Measurements from ENCODE around the gene PRDM15. TPM values are rescaled to one million over a fixed set of nuclear protein-coding genes. Genes with fewer than 3 reads are reported as not detected.

Gene PRDM15
- total and polyA plus RNA-seq, 3 experiments from 2014 or later: 2.2 to 13.1 (median 12.0) TPM

- no peak overlapping the region for H3K27ac ChIP-seq (ENCODE audit: low read depth, low read length)
- no peaks in the 10 kb centered on the region for H3K36me3 ChIP-seq (ENCODE audit: insufficient read depth, low read length)
- POLR2A ChIA-PET: no interaction called here
- H3K9me3 Mint-ChIP-seq: no peaks in the 10 kb centered on the region
- H3K27me3 ChIP-seq (ENCODE audit: insufficient read depth, low read length, poor library complexity, severe bottlenecking): no peaks in the 10 kb centered on the region
- no peaks in the 10 kb centered on the region for H3K9me3 ChIP-seq (ENCODE audit: low read length)
- no peak for DNase-seq
- H3K4me3 Mint-ChIP-seq: peak overlapping the region in 1 of 7 donors; percentile 11
- H3K27me3 Mint-ChIP-seq: no peaks in the 10 kb centered on the region
- peaks cover 24 to 45% (median 31%) of the 10 kb centered on the region in 3 donors for H3K4me1 Mint-ChIP-seq
- peak overlapping the region in 4 of 8 donors; percentile 26 to 48 (median 40) for H3K27ac Mint-ChIP-seq
- CTCF ChIA-PET: interaction anchor here (1.4 kb wide), 1 partner anchor 242 kb away, joined by 6 read pairs; no protein-coding TSS in a partner anchor
- no peak overlapping the region for H3K4me3 ChIP-seq (ENCODE audit: low read length)
- peaks cover 0 to 5% (median 0%) of the 10 kb centered on the region in 3 donors for H3K36me3 Mint-ChIP-seq
- no peaks in the 10 kb centered on the region for H3K4me1 ChIP-seq (ENCODE audit: insufficient read depth, low read length)
These were observed 14.0 kb downstream of the PRDM15 start for GRCh38 chr21:41865002-41865777.

- no peak for DNase-seq
- Histone ChIP-seq H3K4me1 (ENCODE audit: insufficient read depth, low read length) (no peaks in the 10 kb centered on the region), H3K9me3 (ENCODE audit: low read length) (no peaks in the 10 kb centered on the region), H3K36me3 (ENCODE audit: insufficient read depth, low read length) (no peaks in the 10 kb centered on the region), H3K4me3 (ENCODE audit: low read length) (no peak overlapping the region), H3K27me3 (ENCODE audit: insufficient read depth, low read length, poor library complexity, severe bottlenecking) (no peaks in the 10 kb centered on the region), H3K27ac (ENCODE audit: low read depth, low read length) (no peak overlapping the region)
- Mint-ChIP-seq H3K27ac (peak overlapping the region in 3 of 8 donors; percentile 42 to 76 (median 76)), H3K9me3 (no peaks in the 10 kb centered on the region), H3K4me1 (peaks cover 24 to 45% (median 27%) of the 10 kb centered on the region in 3 donors), H3K4me3 (no peak overlapping the region), H3K27me3 (no peaks in the 10 kb centered on the region), H3K36me3 (peaks cover 0 to 9% (median 0%) of the 10 kb centered on the region in 3 donors)
- POLR2A ChIA-PET: no interaction called here
- CTCF ChIA-PET: no interaction called here
These were observed 14.7 kb downstream of the PRDM15 start for GRCh38 chr21:41864311-41865001.

- H3K4me3 ChIP-seq (ENCODE audit: low read length): no peak overlapping the region
- H3K4me1 ChIP-seq (ENCODE audit: insufficient read depth, low read length): no peaks in the 10 kb centered on the region
- Mint-ChIP-seq H3K36me3 (peaks cover 0 to 18% (median 0%) of the 10 kb centered on the region in 3 donors), H3K27ac (peak overlapping the region in 3 of 8 donors; percentile 5 to 76 (median 52)), H3K4me1 (peaks cover 24 to 41% (median 27%) of the 10 kb centered on the region in 3 donors), H3K27me3 (no peaks in the 10 kb centered on the region), H3K9me3 (no peaks in the 10 kb centered on the region), H3K4me3 (peak overlapping the region in 1 of 7 donors; percentile 7)
- H3K27ac ChIP-seq (ENCODE audit: low read depth, low read length): no peak overlapping the region
- POLR2A ChIA-PET: no interaction called here
- H3K9me3 ChIP-seq (ENCODE audit: low read length): no peaks in the 10 kb centered on the region
- H3K36me3 ChIP-seq (ENCODE audit: insufficient read depth, low read length): no peaks in the 10 kb centered on the region
- CTCF ChIA-PET: no interaction called here
- no peaks in the 10 kb centered on the region for H3K27me3 ChIP-seq (ENCODE audit: insufficient read depth, low read length, poor library complexity, severe bottlenecking)
- DNase-seq: no peak
These were observed 15.8 kb downstream of the PRDM15 start for GRCh38 chr21:41863439-41863740.

- Histone ChIP-seq H3K27ac (ENCODE audit: low read depth, low read length) (no peak overlapping the region), H3K36me3 (ENCODE audit: insufficient read depth, low read length) (no peaks in the 10 kb centered on the region), H3K4me3 (ENCODE audit: low read length) (no peak overlapping the region), H3K27me3 (ENCODE audit: insufficient read depth, low read length, poor library complexity, severe bottlenecking) (no peaks in the 10 kb centered on the region), H3K4me1 (ENCODE audit: insufficient read depth, low read length) (no peaks in the 10 kb centered on the region), H3K9me3 (ENCODE audit: low read length) (no peaks in the 10 kb centered on the region)
- peaks cover 0 to 29% (median 4%) of the 10 kb centered on the region in 3 donors for H3K36me3 Mint-ChIP-seq
- no peak for DNase-seq
- H3K9me3 Mint-ChIP-seq: no peaks in the 10 kb centered on the region
- no peaks in the 10 kb centered on the region for H3K27me3 Mint-ChIP-seq
- no peak overlapping the region for H3K27ac Mint-ChIP-seq
- ChIA-PET CTCF (no interaction called here), POLR2A (no interaction called here)
- H3K4me3 Mint-ChIP-seq: no peak overlapping the region
- H3K4me1 Mint-ChIP-seq: peaks cover 22 to 32% (median 27%) of the 10 kb centered on the region in 3 donors
These were observed 17.2 kb downstream of the PRDM15 start for GRCh38 chr21:41861987-41862386.

GRCh38 chr21:41861255-41861654 lies 17.9 kb downstream of the PRDM15 start:
- Histone ChIP-seq H3K27ac (ENCODE audit: low read depth, low read length) (no peak overlapping the region), H3K4me1 (ENCODE audit: insufficient read depth, low read length) (no peaks in the 10 kb centered on the region), H3K36me3 (ENCODE audit: insufficient read depth, low read length) (no peaks in the 10 kb centered on the region), H3K27me3 (ENCODE audit: insufficient read depth, low read length, poor library complexity, severe bottlenecking) (no peaks in the 10 kb centered on the region), H3K4me3 (ENCODE audit: low read length) (no peak overlapping the region), H3K9me3 (ENCODE audit: low read length) (no peaks in the 10 kb centered on the region)
- no peak overlapping the region for H3K4me3 Mint-ChIP-seq
- POLR2A ChIA-PET: no interaction called here
- CTCF ChIA-PET: no interaction called here
- no peaks in the 10 kb centered on the region for H3K27me3 Mint-ChIP-seq
- no peaks in the 10 kb centered on the region for H3K9me3 Mint-ChIP-seq
- no peak for DNase-seq
- H3K4me1 Mint-ChIP-seq: peaks cover 23 to 29% (median 24%) of the 10 kb centered on the region in 3 donors
- H3K27ac Mint-ChIP-seq: peak overlapping the region in 2 of 8 donors; percentile 48 to 51
- peaks cover 5 to 37% (median 7%) of the 10 kb centered on the region in 3 donors for H3K36me3 Mint-ChIP-seq

GRCh38 chr21:41859297-41859980 lies 19.7 kb downstream of the PRDM15 start:
- H3K4me1 Mint-ChIP-seq: peaks cover 9 to 14% (median 11%) of the 10 kb centered on the region in 3 donors
- no peak overlapping the region for H3K27ac Mint-ChIP-seq
- no peak overlapping the region for H3K4me3 Mint-ChIP-seq
- POLR2A ChIA-PET: no interaction called here
- Histone ChIP-seq H3K36me3 (ENCODE audit: insufficient read depth, low read length) (peaks cover 8% of the 10 kb centered on the region), H3K4me3 (ENCODE audit: low read length) (no peak overlapping the region), H3K9me3 (ENCODE audit: low read length) (no peaks in the 10 kb centered on the region), H3K4me1 (ENCODE audit: insufficient read depth, low read length) (no peaks in the 10 kb centered on the region), H3K27ac (ENCODE audit: low read depth, low read length) (no peak overlapping the region), H3K27me3 (ENCODE audit: insufficient read depth, low read length, poor library complexity, severe bottlenecking) (no peaks in the 10 kb centered on the region)
- no peaks in the 10 kb centered on the region for H3K9me3 Mint-ChIP-seq
- peaks cover 5 to 49% (median 11%) of the 10 kb centered on the region in 3 donors for H3K36me3 Mint-ChIP-seq
- CTCF ChIA-PET: no interaction called here
- H3K27me3 Mint-ChIP-seq: no peaks in the 10 kb centered on the region
- no peak for DNase-seq

GRCh38 chr21:41858466-41859296 lies 20.5 kb downstream of the PRDM15 start:
- ChIA-PET POLR2A (no interaction called here), CTCF (no interaction called here)
- no peaks in the 10 kb centered on the region for H3K9me3 ChIP-seq (ENCODE audit: low read length)
- no peak overlapping the region for H3K4me3 ChIP-seq (ENCODE audit: low read length)
- peaks cover 5 to 56% (median 12%) of the 10 kb centered on the region in 3 donors for H3K36me3 Mint-ChIP-seq
- no peaks in the 10 kb centered on the region for H3K9me3 Mint-ChIP-seq
- no peak for DNase-seq
- peaks cover 6 to 11% (median 8%) of the 10 kb centered on the region in 3 donors for H3K4me1 Mint-ChIP-seq
- no peak overlapping the region for H3K4me3 Mint-ChIP-seq
- no peaks in the 10 kb centered on the region for H3K27me3 ChIP-seq (ENCODE audit: insufficient read depth, low read length, poor library complexity, severe bottlenecking)
- no peaks in the 10 kb centered on the region for H3K4me1 ChIP-seq (ENCODE audit: insufficient read depth, low read length)
- peaks cover 14% of the 10 kb centered on the region for H3K36me3 ChIP-seq (ENCODE audit: insufficient read depth, low read length)
- H3K27ac ChIP-seq (ENCODE audit: low read depth, low read length): no peak overlapping the region
- H3K27me3 Mint-ChIP-seq: no peaks in the 10 kb centered on the region
- H3K27ac Mint-ChIP-seq: no peak overlapping the region
